HG02970 (cell line): ENCODE data around the gene ATP8B4.

Source experiments
- ATAC-seq: cut with Tn5 transposase; IDR thresholded peaks from one replicate; pipeline ENCODE4 v1.9.1; 2021; ENCODE audit warnings: mild to moderate bottlenecking, moderate library complexity, moderate number of reproducible peaks; ENCODE audit not compliant: unreplicated experiment, low FRiP score

Gene ATP8B4

GRCh38 chr15:50044406-50044805 is 74.6 kb downstream of the ATP8B4 start:
- ATAC-seq, result no peak

- no peak for ATAC-seq
Observed at GRCh38 chr15:50042775-50043174, 76.3 kb downstream of the ATP8B4 start.

- ATAC-seq, result no peak
Observed at GRCh38 chr15:50030456-50030855, 88.6 kb downstream of the ATP8B4 start.

- no peak for ATAC-seq
Observed at GRCh38 chr15:50028326-50028725, 90.7 kb downstream of the ATP8B4 start.

- ATAC-seq, result no peak
Observed at GRCh38 chr15:50024281-50024680, 94.8 kb downstream of the ATP8B4 start.

GRCh38 chr15:50018491-50018890 is 100.5 kb downstream of the ATP8B4 start:
- no peak for ATAC-seq

GRCh38 chr15:50017522-50017921 is 101.5 kb downstream of the ATP8B4 start:
- no peak for ATAC-seq

GRCh38 chr15:50016951-50017350 is 102.1 kb downstream of the ATP8B4 start:
- ATAC-seq, result no peak

- no peak for ATAC-seq
Observed at GRCh38 chr15:50012790-50013189, 106.2 kb downstream of the ATP8B4 start.

GRCh38 chr15:50009634-50010033 is 109.4 kb downstream of the ATP8B4 start:
- no peak for ATAC-seq

GRCh38 chr15:50003786-50004334 is 115.2 kb downstream of the ATP8B4 start:
- ATAC-seq, result peak; percentile 98

- ATAC-seq, result no peak
Observed at GRCh38 chr15:49991587-49991986, 127.4 kb downstream of the ATP8B4 start.

- ATAC-seq, result no peak
Observed at GRCh38 chr15:49990835-49991545, 128.0 kb downstream of the ATP8B4 start.

GRCh38 chr15:49989498-49989897 is 129.5 kb downstream of the ATP8B4 start:
- ATAC-seq, result no peak

- ATAC-seq, result no peak
Observed at GRCh38 chr15:49988766-49989165, 130.3 kb downstream of the ATP8B4 start.

GRCh38 chr15:49987896-49988295 is 131.1 kb downstream of the ATP8B4 start:
- no peak for ATAC-seq

- ATAC-seq, result no peak
Observed at GRCh38 chr15:49987198-49987785, 131.7 kb downstream of the ATP8B4 start.

- ATAC-seq, result no peak
Observed at GRCh38 chr15:49986326-49986725, 132.7 kb downstream of the ATP8B4 start.

- no peak for ATAC-seq
Observed at GRCh38 chr15:49985463-49985862, 133.6 kb downstream of the ATP8B4 start.

- no peak for ATAC-seq
Observed at GRCh38 chr15:49984436-49984835, 134.6 kb downstream of the ATP8B4 start.

GRCh38 chr15:49982584-49982983 is 136.4 kb downstream of the ATP8B4 start:
- no peak for ATAC-seq
